Hepatic stellate cell (primary cell): ENCODE results near the gene MIA2.
"Not testable (repeated sequence)": the region's sequence is repeated elsewhere in the genome, so short reads cannot be mapped to it uniquely, and the experiment has no call there.

ENCODE experiments used
- DNase-seq: peaks from one replicate; pipeline ENCODE4 v3.0.0; 2011; ENCODE audit warnings: low spot score

MIA2 gene

DNA sequence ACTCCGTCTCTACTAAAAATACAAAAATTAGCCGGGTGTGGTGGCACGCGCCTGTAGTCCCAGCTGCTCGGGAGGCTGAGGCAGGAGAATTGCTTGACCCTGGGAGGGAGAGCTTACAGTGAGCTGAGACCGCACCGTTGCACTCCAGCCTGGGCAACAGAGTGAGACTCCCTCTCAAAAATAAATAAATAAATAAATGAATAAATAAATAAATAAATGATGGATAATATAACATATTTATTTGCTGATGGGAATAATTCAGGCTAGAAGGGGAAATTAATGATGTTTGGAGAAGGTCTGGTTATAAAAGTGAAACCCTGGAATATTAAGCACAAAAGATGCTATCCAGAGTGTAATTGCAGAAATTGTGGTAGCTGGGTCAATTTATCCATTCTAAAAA is 107.4 kb downstream of the MIA2 start:
- not testable (repeated sequence) for DNase-seq

DNA sequence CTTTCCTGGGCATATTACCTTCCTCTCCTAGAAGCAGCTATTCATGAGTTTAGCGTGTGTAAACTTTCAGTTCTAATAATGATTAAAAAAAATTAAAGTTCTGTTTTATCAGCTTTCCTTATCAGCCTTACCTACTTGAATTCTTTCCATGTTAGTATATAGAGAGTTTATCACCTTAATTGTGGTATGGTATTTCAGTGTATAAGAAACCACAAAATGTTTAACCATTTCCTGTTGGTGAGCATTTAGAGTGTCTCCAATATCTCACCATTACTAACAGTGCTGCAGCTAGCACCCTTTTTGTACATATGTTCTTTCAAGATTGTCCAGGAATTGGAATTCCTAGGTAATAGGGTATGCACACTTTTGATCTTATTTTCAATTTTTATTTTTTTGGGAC is 109.1 kb downstream of the MIA2 start:
- DNase-seq: no peak

GRCh38 chr14:39343614-39344013 is 109.9 kb downstream of the MIA2 start:
- DNase-seq: no peak

GRCh38 chr14:39350866-39351265 is 117.2 kb downstream of the MIA2 start:
- DNase-seq: no peak

- DNase-seq: no peak
These were observed 118.0 kb downstream of the MIA2 start for GRCh38 chr14:39351708-39352107.

DNA sequence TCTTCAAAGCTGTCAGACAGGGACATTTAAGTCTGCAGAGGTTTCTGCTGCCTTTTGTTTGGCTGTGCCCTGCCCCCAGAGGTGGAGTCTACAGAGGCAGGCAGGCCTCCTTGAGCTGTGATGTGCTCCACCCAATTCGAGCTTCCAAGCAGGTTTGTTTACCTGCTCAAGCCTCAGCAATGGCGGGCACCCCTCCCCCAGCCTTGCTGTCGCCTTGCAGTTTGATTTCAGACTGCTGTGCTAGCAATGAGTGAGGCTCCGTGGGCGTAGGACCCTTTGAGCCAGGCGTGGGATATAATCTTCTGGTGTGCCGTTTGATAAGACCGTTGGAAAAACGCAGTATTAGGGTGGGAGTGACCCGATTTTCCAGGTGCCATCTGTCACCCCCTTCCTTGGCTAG is 125.4 kb downstream of the MIA2 start:
- not testable (repeated sequence) for DNase-seq

DNA sequence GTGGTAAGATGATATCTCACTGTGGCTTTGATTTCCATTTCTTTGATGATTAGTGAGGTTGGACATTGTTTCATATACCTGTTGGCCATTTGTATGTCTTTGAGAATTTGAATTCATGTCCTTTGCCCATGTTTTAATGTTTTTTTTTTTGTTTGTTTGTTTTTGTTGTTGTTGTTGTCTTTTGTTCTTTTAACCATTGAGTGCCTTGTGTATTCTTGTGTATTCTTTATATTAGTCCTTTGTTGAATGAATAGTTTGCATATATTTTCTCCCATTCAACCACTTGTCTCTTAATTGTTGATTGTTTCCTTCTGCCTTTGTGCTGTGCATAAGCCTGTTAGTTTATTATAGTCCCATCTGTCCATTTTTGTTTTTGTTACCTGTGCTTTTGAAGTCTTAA is 126.6 kb downstream of the MIA2 start:
- DNase-seq: no peak

DNA sequence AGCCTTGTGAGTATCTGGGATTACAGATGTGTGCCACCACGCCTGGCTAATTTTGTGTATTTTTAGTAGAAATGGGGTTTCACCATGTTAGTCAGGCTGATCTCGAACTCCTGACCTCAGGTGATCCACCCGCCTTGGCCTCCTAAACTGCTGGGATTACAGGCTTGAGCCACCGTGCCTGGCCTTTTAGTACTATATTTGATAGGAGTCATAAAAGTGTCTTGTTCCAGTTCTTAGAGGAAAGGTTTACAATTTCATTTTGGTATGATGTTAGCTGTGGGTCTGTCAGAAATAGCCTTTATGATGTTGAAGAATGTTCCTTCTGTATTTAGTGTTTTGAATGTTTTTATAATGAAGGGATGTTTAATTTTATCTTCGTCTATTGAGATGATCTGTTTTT is 127.8 kb downstream of the MIA2 start:
- DNase-seq: not testable (repeated sequence)

DNA sequence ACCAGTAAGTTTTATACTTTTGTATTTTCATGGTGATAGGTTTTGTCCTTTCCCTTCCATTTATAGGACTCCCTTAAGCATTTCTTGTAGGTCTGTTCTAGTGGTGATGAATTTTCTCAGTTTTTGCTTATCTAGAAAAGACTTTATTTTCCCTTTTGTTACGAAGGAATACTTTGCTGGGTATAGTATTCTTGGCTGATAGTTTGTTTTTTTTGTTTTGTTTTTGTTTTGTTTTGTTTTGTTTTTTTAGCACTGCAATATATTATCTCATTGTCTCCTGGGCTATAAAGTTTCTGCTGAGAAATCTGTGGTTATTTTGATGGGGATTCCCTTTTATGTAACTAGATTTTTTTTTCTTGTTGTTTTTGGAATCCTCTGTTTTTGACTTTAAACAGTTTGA is 130.8 kb downstream of the MIA2 start:
- no peak for DNase-seq

- no peak for DNase-seq
These were observed 131.6 kb downstream of the MIA2 start for GRCh38 chr14:39365354-39365753.

GRCh38 chr14:39366460-39367386 is 133.0 kb downstream of the MIA2 start:
- DNase-seq: no peak

GRCh38 chr14:39367387-39367751 is 133.7 kb downstream of the MIA2 start:
- no peak for DNase-seq

DNA sequence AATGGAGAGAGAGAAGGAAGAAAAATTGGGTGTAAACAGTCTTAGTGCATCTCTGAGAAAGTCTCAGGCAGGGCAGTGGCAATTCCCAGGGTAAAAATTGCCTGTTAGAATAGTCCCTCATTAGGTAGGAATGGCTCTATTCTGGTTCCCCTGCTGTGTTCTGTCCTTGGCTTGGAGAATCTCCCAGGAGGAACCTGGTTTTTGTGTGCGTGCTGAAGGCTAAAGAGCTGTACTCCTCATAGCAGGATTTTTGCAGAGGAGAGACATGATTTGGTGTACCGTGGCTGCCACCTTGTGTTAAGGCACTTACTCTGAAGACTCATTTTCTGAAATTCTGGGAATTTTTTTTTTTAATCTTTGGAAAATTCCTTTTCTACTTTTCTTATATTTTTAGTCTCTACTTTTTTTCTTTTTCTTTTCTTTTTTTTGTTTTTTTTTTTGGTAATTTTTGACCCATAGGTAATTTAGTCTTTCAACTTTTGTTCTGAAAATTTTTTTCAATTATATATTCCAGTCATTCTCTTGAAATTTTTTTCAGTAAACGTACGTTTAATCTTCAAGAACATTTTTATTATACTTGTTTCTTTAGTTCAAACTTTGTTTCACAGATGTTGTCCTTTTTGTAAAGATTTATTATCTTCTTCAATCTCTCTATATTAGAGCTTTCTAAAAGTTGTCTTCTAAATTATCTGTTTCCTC is 134.7 kb downstream of the MIA2 start:
- DNase-seq: peak; percentile 54

DNA sequence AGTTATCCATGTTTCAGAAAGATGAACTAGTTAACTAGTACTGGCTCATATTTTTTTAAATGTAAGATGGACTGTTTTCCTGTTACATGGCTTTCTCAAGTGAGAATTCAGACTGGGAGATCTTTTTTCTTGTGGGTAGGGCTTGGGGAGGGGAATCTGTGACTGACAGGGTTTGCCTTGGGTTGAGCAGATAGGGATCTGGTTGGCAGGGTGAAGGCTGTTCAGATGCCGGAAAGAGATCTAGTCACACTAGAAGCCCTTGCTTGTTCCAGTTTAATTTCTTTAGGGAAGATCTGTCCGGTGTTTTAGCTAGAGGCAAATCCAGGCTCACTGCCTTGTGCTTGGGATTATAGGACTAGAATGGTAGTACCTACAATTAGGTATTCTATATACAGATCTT is 135.3 kb downstream of the MIA2 start:
- no peak for DNase-seq

GRCh38 chr14:39370415-39370814 is 136.7 kb downstream of the MIA2 start:
- DNase-seq: no peak

DNA sequence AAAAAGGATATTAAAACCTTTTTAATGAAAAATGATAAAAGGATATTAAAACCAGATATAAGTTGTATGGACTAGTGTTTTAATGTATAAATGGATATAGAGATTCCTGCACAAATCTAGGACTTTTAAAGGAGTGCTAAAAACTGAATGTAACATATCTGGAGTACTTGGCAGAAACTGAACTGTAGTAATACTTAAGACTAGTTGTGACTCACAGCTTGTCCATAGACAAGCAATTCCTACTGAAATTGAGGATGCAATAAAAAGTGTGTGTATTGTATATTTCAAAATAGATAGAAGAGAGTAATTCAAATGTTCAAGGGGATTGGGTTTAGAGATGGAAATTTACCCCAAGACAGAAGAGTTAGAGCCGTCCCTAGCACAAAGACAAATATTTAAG is 138.9 kb downstream of the MIA2 start:
- no peak for DNase-seq

DNA sequence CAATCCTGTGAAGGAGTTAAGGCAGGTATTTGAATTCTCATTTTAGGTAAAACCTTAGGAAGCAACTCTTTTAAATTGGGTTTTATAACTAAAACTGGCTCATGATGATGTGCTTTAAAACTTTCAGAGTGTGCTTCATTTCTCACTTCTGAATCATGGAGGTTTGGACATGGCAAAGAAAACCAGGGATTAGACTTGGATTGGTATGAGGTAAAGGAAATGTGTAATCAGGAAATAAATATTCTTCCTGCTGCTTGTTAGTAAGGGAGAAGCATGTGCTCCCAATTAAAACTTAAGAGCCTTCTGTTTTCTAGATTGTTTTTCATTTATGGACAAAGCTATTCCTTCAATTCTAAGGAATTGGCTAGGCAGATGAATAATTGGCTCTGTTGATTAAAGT is 141.1 kb downstream of the MIA2 start:
- peak; percentile 41 for DNase-seq

GRCh38 chr14:39376667-39377403 is 143.1 kb downstream of the MIA2 start:
- DNase-seq: no peak

GRCh38 chr14:39381366-39381765 is 147.7 kb downstream of the MIA2 start:
- DNase-seq: no peak

GRCh38 chr14:39382463-39382862 is 148.7 kb downstream of the MIA2 start:
- DNase-seq: no peak

DNA sequence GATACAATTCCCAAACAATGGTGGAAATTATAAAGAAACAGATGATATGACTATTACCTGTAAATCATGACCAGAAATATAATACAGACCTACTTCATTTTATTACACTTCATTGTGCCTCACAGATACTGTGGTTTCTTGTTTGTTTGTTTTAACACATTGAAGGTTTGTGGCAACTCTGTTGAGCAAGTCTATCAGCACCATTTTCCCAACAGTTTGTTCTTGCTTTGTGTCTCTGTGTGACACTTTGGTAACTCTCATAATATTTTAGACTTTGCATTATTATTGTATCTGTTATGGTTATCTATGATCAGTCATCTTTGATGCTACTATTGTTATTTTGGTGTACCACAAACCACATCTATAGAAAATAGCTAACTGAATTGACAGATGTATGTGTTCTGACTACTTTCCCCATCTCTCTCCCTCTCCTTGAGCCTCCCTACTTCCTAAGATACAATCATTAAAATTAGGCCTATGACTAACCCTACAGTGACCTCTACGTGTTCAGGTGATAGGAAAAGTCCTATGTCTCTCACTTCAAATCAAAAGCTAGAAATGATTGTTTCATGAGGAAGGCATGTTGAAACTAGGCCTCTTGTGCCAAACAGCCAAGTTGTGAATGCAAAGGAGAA is 149.4 kb downstream of the MIA2 start:
- no peak for DNase-seq

- no peak for DNase-seq
These were observed 150.0 kb downstream of the MIA2 start for GRCh38 chr14:39383741-39384140.
